Measurements from ENCODE around the gene RERGL. TPM values are rescaled to one million over a fixed set of nuclear protein-coding genes. Genes with fewer than 3 reads are reported as not detected.
"Not testable (repeated sequence)": the region's sequence is repeated elsewhere in the genome, so short reads cannot be mapped to it uniquely, and the experiment has no call there.

The RERGL gene
- total RNA-seq, 1 experiment from 2014 or later, result not detected

GRCh38 chr12:18045446-18045992, 44.5 kb downstream of the RERGL start:
- no peak for DNase-seq (ENCODE audit: low spot score)
- in situ Hi-C loops (cut with HindIII; ENCODE audit: low sequenced_read_pairs), result no loop called here

GRCh38 chr12:18040060-18040742, 49.8 kb downstream of the RERGL start:
- in situ Hi-C loops (cut with HindIII; ENCODE audit: low sequenced_read_pairs), result not testable (repeated sequence)

More at GRCh38 chr12:18040060-18040742, 49.8 kb downstream of the RERGL start:
- not testable (repeated sequence) for DNase-seq (ENCODE audit: low spot score)

Other genes with a start within 250 kb of the RERGL start
- gene PIK3C2G, start 171.3 kb upstream of the RERGL start, total RNA-seq (2014; rRNA removed; shearing (Covaris generic)), result not detected in 2 replicates